SK-N-SH (cell line): ENCODE results near the gene PLAAT4. TPM values are rescaled to one million over a fixed set of nuclear protein-coding genes. Genes with fewer than 3 reads are reported as not detected.
"Not testable (repeated sequence)": the region's sequence is repeated elsewhere in the genome, so short reads cannot be mapped to it uniquely, and the experiment has no call there.

Experiments
- CTCF ChIA-PET: fragments of 300-600, 350-600 bp; formaldehyde crosslinking; extraction: SDS; loops from one replicate; lab custom pipeline; 2021; lab: Yijun Ruan, JAX
- POLR2A ChIA-PET: fragments of 350-600 bp; sonication (Branson Sonifier 250); formaldehyde crosslinking; extraction: SDS; loops from one replicate; lab custom pipeline; 2020; ENCODE audit warnings: antibody characterized with exemption, inconsistent platforms; lab: Yijun Ruan, JAX
- DNase-seq: peaks from one replicate; pipeline ENCODE4 v3.0.0; 2012
- H2AFZ ChIP-seq: fragments of 200-600 bp; sonication (generic); 2 replicates; pipeline ENCODE4 v1.8.1; 2016; ENCODE audit warnings: antibody characterized with exemption, mild to moderate bottlenecking, low read depth
- H3F3A ChIP-seq: fragments of 200-600 bp; sonication (generic); replicated peaks from 2 replicates; pipeline ENCODE3; 2016; ENCODE audit warnings: antibody characterized with exemption, mild to moderate bottlenecking; ENCODE audit not compliant: insufficient read depth
- H3K27ac ChIP-seq, 2 experiments: fragments of 200-500 bp in 1 of 2; fragments of 200-600 bp in 1 of 2; sonication (Bioruptor generic) in 1 of 2; sonication (generic), shearing (Covaris generic) in 1 of 2; 2 replicates each; pipeline versions ENCODE4 v1.5.1 to v1.6.1; 2014 to 2016; ENCODE audit warnings: low read depth in 2 of 2, inconsistent platforms in 1 of 2, low read length in 1 of 2, mild to moderate bottlenecking in 1 of 2, mixed read lengths in 1 of 2
- H3K27me3 ChIP-seq: fragments of 200-600 bp; sonication (generic), shearing (Covaris generic); 2 replicates; pipeline ENCODE4 v1.6.1; 2016; ENCODE audit warnings: mixed run types; ENCODE audit not compliant: insufficient read depth
- H3K36me3 ChIP-seq, 2 experiments: fragments of 200-500 bp in 1 of 2; fragments of 200-600 bp in 1 of 2; sonication (Bioruptor generic) in 1 of 2; sonication (generic) in 1 of 2; replicated peaks in 1 of 2; 2 replicates each; pipeline versions ENCODE3 to v1.5.1; 2014 to 2016; ENCODE audit warnings: low read length in 1 of 2, mild to moderate bottlenecking in 1 of 2; ENCODE audit not compliant: insufficient read depth in 2 of 2, control insufficient read depth in 1 of 2
- H3K4me1 ChIP-seq, 2 experiments: fragments of 200-500 bp in 1 of 2; fragments of 200-600 bp in 1 of 2; sonication (Bioruptor generic) in 1 of 2; sonication (generic), shearing (Covaris generic) in 1 of 2; 2 replicates each; pipeline versions ENCODE4 v1.5.1 to v1.6.1; 2014 to 2016; ENCODE audit warnings: low read depth in 1 of 2, low read length in 1 of 2, mixed run types in 1 of 2; ENCODE audit not compliant: insufficient read depth in 2 of 2, control insufficient read depth in 1 of 2
- H3K4me2 ChIP-seq: fragments of 200-600 bp; sonication (generic), shearing (Covaris generic); 2 replicates; pipeline ENCODE4 v1.6.1; 2017; ENCODE audit warnings: mixed run types
- H3K4me3 ChIP-seq, 2 experiments: fragments of 200-500 bp in 1 of 2; fragments of 200-600 bp in 1 of 2; sonication (Bioruptor generic) in 1 of 2; sonication (generic), shearing (Covaris generic) in 1 of 2; 2 replicates each; pipeline versions ENCODE4 v1.5.1 to v1.8.1; 2014 to 2016; ENCODE audit warnings: low read depth in 2 of 2, inconsistent platforms in 1 of 2, low read length in 1 of 2, mild to moderate bottlenecking in 1 of 2, mixed read lengths in 1 of 2, moderate library complexity in 1 of 2
- H3K79me2 ChIP-seq: fragments of 200-600 bp; sonication (generic); 2 replicates; pipeline ENCODE4 v1.8.1; 2017; ENCODE audit warnings: mild to moderate bottlenecking; ENCODE audit not compliant: insufficient read depth
- H3K9ac ChIP-seq: fragments of 200-600 bp; sonication (generic); 2 replicates; pipeline ENCODE4 v1.6.1; 2017; ENCODE audit warnings: mixed run types
- H3K9me2 ChIP-seq: fragments of 200-600 bp; sonication (generic); 2 replicates; pipeline ENCODE4 v1.6.1; 2017; ENCODE audit warnings: mixed run types
- H3K9me3 ChIP-seq: fragments of 200-600 bp; sonication (generic); 2 replicates; pipeline ENCODE4 v1.6.1; 2017; ENCODE audit warnings: mixed run types, mild to moderate bottlenecking, moderate library complexity
- H4K20me1 ChIP-seq: fragments of 200-600 bp; sonication (generic); 2 replicates; pipeline ENCODE4 v1.6.1; 2017; ENCODE audit warnings: mild to moderate bottlenecking, mixed run types; ENCODE audit not compliant: insufficient read depth
- CHD2 ChIP-seq: fragments of 150-350 bp; IDR thresholded peaks from 2 replicates; pipeline ENCODE4 v1.6.1; 2018; ENCODE audit warnings: low read length; ENCODE audit not compliant: partially characterized antibody
- ELF1 ChIP-seq: IDR thresholded peaks from 2 replicates; pipeline ENCODE4 v1.4.0; 2012
- EZH2phosphoT487 ChIP-seq: fragments of 200-600 bp; sonication (generic); IDR thresholded peaks from 2 replicates; pipeline ENCODE4 v1.6.1; 2017; ENCODE audit warnings: low read depth, mixed run types, mild to moderate bottlenecking, antibody characterized with exemption, moderate library complexity, borderline replicate concordance
- FOSL2 ChIP-seq: IDR thresholded peaks from 2 replicates; pipeline ENCODE4 v1.4.0; 2012; ENCODE audit warnings: low read depth, mild to moderate bottlenecking, moderate library complexity, borderline replicate concordance
- FOXJ3 ChIP-seq: sonication (generic); formaldehyde crosslinking; IDR thresholded peaks from 2 replicates; pipeline ENCODE4 v1.5.1; 2020; ENCODE audit warnings: mild to moderate bottlenecking, missing genetic modification reagents
- GATA2 ChIP-seq: sonication (generic); formaldehyde crosslinking; IDR thresholded peaks from 2 replicates; pipeline ENCODE4 v1.5.0; 2020; ENCODE audit warnings: mild to moderate bottlenecking, missing genetic modification reagents
- IRF3 ChIP-seq: fragments of 150-350 bp; IDR thresholded peaks from 2 replicates; pipeline ENCODE4 v1.6.1; 2016; ENCODE audit warnings: mild to moderate bottlenecking, low read depth, low read length
- MAX ChIP-seq: IDR thresholded peaks from 2 replicates; pipeline ENCODE4 v1.4.0; 2012; ENCODE audit warnings: low read depth
- NRF1 ChIP-seq: IDR thresholded peaks from 2 replicates; pipeline ENCODE4 v1.6.1; 2012; ENCODE audit warnings: low read depth, mild to moderate bottlenecking, low read length
- POLR2AphosphoS5 ChIP-seq: IDR thresholded peaks from 2 replicates; pipeline ENCODE4 v1.6.1; 2012; ENCODE audit warnings: low read depth, low read length
- SIN3A ChIP-seq: IDR thresholded peaks from 2 replicates; pipeline ENCODE4 v1.6.1; 2012; ENCODE audit warnings: low read depth, mild to moderate bottlenecking, low read length, moderate library complexity, borderline replicate concordance
- TCF12 ChIP-seq: IDR thresholded peaks from 2 replicates; pipeline ENCODE4 v1.4.0; 2012
- TEAD4 ChIP-seq: IDR thresholded peaks from 2 replicates; pipeline ENCODE4 v1.4.0; 2012; ENCODE audit warnings: mild to moderate bottlenecking, borderline replicate concordance; ENCODE audit not compliant: insufficient read depth
- YY1 ChIP-seq: IDR thresholded peaks from 2 replicates; pipeline ENCODE4 v1.4.0; 2012; ENCODE audit warnings: low read depth, mild to moderate bottlenecking
- WGBS: methylation state at CpG from one replicate; pipeline ENCODE4 v1.1.6; 2017; ENCODE audit warnings: low lambda C conversion rate; 5-methylcytosine and 5-hydroxymethylcytosine counted together
- polyA plus RNA-seq, 3 experiments: library from polyadenylated mRNA; depleted of rRNA; stranded (reverse); fragments of >200 nt; gene quantifications; 2 replicates each; pipeline ENCODE4 v1.2.3, GENCODE V29; 2012
- TF ChIP-seq, protein P1 (sequence below): IDR thresholded peaks from 2 replicates; pipeline ENCODE4; 2012

PLAAT4 gene
- polyA plus RNA-seq, 1 of the 3 experiments (the other 2 are of a cell fraction), result 5.6 TPM

DNA sequence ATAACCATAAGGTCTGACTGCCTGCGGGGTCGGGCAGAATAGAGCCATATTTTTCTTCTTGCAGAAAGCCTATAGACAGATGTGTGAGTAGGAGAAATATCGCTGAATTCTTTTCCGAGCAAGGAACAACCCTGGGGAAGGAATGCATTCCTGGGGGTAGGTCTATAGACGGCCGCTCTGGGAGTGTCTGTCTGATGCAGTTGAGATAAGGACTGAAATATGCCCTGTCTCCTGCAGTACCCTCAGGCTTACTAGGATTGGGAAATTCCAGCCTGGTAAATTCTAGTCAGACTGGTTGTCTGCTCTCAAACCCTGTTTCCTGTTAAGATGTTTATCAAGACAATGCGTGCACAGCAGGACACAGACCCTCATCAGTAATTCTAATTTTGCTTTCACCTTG lies 44.6 kb downstream of the PLAAT4 start:
- CTCF ChIA-PET, result interaction anchor here (1.2 kb wide), 1 partner anchor 103 kb away, joined by 3 read pairs; no protein-coding TSS in a partner anchor
- H3K9me2 ChIP-seq, H3K36me3 ChIP-seq, H3K27ac ChIP-seq, H2AFZ ChIP-seq, H3K9ac ChIP-seq, DNase-seq, H3K4me3 ChIP-seq, H3F3A ChIP-seq, H3K79me2 ChIP-seq, H3K27me3 ChIP-seq, H3K9me3 ChIP-seq, H4K20me1 ChIP-seq, H3K4me1 ChIP-seq, H3K4me2 ChIP-seq, POLR2A ChIA-PET: not testable (repeated sequence)
- WGBS, result 42% methylated on average over 7 of the region's 7 CpGs

DNA sequence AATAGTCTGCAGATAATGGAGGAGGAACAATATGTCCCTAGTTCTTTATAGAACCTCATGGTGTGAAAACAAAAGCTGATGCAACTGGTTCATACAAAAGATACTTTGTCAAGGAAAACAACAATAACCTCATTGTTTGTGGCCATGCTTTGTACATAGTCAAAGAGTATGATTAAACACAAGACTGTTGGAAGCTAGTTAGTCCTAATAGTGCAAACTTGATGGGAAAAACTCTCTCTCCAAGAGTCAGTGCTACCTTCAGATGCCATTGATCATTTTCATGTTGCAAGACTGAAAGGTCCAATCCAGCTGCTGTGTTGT lies 46.7 kb downstream of the PLAAT4 start:
- no peak overlapping the region for H3K9ac ChIP-seq
- no peaks in the 10 kb centered on the region for H3K27me3 ChIP-seq
- no peak overlapping the region for H2AFZ ChIP-seq
- H3K9me2 ChIP-seq, result no peaks in the 10 kb centered on the region
- H4K20me1 ChIP-seq, result no peaks in the 10 kb centered on the region
- H3K4me1 ChIP-seq, result no peaks in the 10 kb centered on the region
- TF ChIP-seq FOXJ3 (CRISPR knock-in tag), result no peak
- TF ChIP-seq TCF12, result no peak
- TF ChIP-seq GATA2, result no peak
- no peak for TF ChIP-seq IRF3
- no peak for TF ChIP-seq CHD2
- TF ChIP-seq NRF1, result no peak
- TF ChIP-seq SIN3A, result no peak
- TF ChIP-seq, protein P1, sequence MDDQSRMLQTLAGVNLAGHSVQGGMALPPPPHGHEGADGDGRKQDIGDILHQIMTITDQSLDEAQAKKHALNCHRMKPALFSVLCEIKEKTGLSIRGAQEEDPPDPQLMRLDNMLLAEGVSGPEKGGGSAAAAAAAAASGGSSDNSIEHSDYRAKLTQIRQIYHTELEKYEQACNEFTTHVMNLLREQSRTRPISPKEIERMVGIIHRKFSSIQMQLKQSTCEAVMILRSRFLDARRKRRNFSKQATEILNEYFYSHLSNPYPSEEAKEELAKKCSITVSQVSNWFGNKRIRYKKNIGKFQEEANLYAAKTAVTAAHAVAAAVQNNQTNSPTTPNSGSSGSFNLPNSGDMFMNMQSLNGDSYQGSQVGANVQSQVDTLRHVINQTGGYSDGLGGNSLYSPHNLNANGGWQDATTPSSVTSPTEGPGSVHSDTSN, result no peak
- TF ChIP-seq ELF1, result no peak
- TF ChIP-seq MAX, result no peak
- no peak for TF ChIP-seq TEAD4
- TF ChIP-seq YY1, result no peak
- no peak for TF ChIP-seq POLR2AphosphoS5
- TF ChIP-seq FOSL2, result no peak
- TF ChIP-seq EZH2phosphoT487, result no peak
- ChIA-PET POLR2A (no interaction called here), CTCF (interaction anchor here (1.5 kb wide), 1 partner anchor 105 kb away, joined by 3 read pairs; no protein-coding TSS in a partner anchor)
- H3F3A ChIP-seq, result no peaks in the 10 kb centered on the region
- no peak overlapping the region for H3K27ac ChIP-seq
- no peak overlapping the region for H3K4me3 ChIP-seq
- no peaks in the 10 kb centered on the region for H3K79me2 ChIP-seq
- DNase-seq, result no peak
- no peak overlapping the region for H3K4me2 ChIP-seq
- H3K9me3 ChIP-seq, result no peaks in the 10 kb centered on the region; the same call in 1 of the 2 replicates
- peaks cover 7 to 13% of the 10 kb centered on the region in 2 experiments for H3K36me3 ChIP-seq
